ENCODE results near the gene NCF2. TPM values are rescaled to one million over a fixed set of nuclear protein-coding genes. Genes with fewer than 3 reads are reported as not detected.
"Not testable (repeated sequence)": the region's sequence is repeated elsewhere in the genome, so short reads cannot be mapped to it uniquely, and the experiment has no call there.

Gene NCF2
- total and polyA plus RNA-seq, 4 donors: 1.2 to 15.1 (median 7.5) TPM

GRCh38 chr1:183619781-183620180, 29.5 kb upstream of the NCF2 start:
- Histone ChIP-seq H3K9me3 (ENCODE audit: control insufficient read depth in 4 of 4, low read length in 3 of 4) (no peaks in the 10 kb centered on the region), H3K4me3 (ENCODE audit: low read depth in 1 of 3, low read length in 3 of 3) (no peak overlapping the region), H3K4me1 (ENCODE audit: control insufficient read depth in 4 of 4, insufficient read depth in 4 of 4, low read length in 3 of 4) (peaks cover 0 to 5% (median 3%) of the 10 kb centered on the region in 4 donors), H3K9ac (ENCODE audit: low read depth in 1 of 2, low read length in 2 of 2) (no peak overlapping the region), H3K27me3 (ENCODE audit: control insufficient read depth in 4 of 4, insufficient read depth in 4 of 4, low read length in 3 of 4) (no peaks in the 10 kb centered on the region), H3K27ac (ENCODE audit: low read depth in 1 of 2, low read length in 2 of 2) (no peak overlapping the region), H3K36me3 (ENCODE audit: control insufficient read depth in 4 of 4, insufficient read depth in 3 of 4, low read depth in 1 of 4, low read length in 3 of 4) (peaks cover 0 to 2% (median 1%) of the 10 kb centered on the region in 4 donors)
- no peak for DNase-seq (ENCODE audit: low spot score)
- 77% methylated on average over 1 of the region's 1 CpG for WGBS
- TF ChIP-seq YY1 (IDR thresholded peaks at IDR 0.05) (no peak), GABPA (IDR thresholded peaks at IDR 0.05 in 1 of 2, conservative IDR thresholded peaks at IDR 0.05 in 1 of 2) (no peak), TAF1 (conservative IDR thresholded peaks at IDR 0.05) (no peak), CTCF (IDR thresholded peaks at IDR 0.05; ENCODE audit: low read depth, low read length, missing input control) (no peak), FOXA1 (IDR thresholded peaks at IDR 0.05) (no peak), HNF4G (IDR thresholded peaks at IDR 0.05) (no peak), SP1 (IDR thresholded peaks at IDR 0.05) (no peak), HNF4A (conservative IDR thresholded peaks at IDR 0.05) (no peak), RXRA (IDR thresholded peaks at IDR 0.05) (no peak), JUND (IDR thresholded peaks at IDR 0.05) (no peak), NR2F2 (IDR thresholded peaks at IDR 0.05) (no peak), EGR1 (IDR thresholded peaks at IDR 0.05; ENCODE audit: low read depth in 2 of 2) (no peak)
- TF ChIP-seq, protein P1, sequence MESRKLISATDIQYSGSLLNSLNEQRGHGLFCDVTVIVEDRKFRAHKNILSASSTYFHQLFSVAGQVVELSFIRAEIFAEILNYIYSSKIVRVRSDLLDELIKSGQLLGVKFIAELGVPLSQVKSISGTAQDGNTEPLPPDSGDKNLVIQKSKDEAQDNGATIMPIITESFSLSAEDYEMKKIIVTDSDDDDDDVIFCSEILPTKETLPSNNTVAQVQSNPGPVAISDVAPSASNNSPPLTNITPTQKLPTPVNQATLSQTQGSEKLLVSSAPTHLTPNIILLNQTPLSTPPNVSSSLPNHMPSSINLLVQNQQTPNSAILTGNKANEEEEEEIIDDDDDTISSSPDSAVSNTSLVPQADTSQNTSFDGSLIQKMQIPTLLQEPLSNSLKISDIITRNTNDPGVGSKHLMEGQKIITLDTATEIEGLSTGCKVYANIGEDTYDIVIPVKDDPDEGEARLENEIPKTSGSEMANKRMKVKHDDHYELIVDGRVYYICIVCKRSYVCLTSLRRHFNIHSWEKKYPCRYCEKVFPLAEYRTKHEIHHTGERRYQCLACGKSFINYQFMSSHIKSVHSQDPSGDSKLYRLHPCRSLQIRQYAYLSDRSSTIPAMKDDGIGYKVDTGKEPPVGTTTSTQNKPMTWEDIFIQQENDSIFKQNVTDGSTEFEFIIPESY (IDR thresholded peaks at IDR 0.05): no peak
- TF ChIP-seq, protein P2, sequence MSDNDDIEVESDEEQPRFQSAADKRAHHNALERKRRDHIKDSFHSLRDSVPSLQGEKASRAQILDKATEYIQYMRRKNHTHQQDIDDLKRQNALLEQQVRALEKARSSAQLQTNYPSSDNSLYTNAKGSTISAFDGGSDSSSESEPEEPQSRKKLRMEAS (IDR thresholded peaks at IDR 0.05): no peak

GRCh38 chr1:183618202-183618601, 27.9 kb upstream of the NCF2 start:
- not testable (repeated sequence) for H3K4me1 ChIP-seq (ENCODE audit: control insufficient read depth in 4 of 4, insufficient read depth in 4 of 4, low read length in 3 of 4); DNase-seq (ENCODE audit: low spot score); H3K9ac ChIP-seq (ENCODE audit: low read depth in 1 of 2, low read length in 2 of 2); H3K9me3 ChIP-seq (ENCODE audit: control insufficient read depth in 4 of 4, low read length in 3 of 4); H3K27me3 ChIP-seq (ENCODE audit: control insufficient read depth in 4 of 4, insufficient read depth in 4 of 4, low read length in 3 of 4); H3K4me3 ChIP-seq (ENCODE audit: low read depth in 1 of 3, low read length in 3 of 3); H3K36me3 ChIP-seq (ENCODE audit: control insufficient read depth in 4 of 4, insufficient read depth in 3 of 4, low read depth in 1 of 4, low read length in 3 of 4); H3K27ac ChIP-seq (ENCODE audit: low read depth in 1 of 2, low read length in 2 of 2)
- 79% methylated on average over 5 of the region's 5 CpGs for WGBS

DNA sequence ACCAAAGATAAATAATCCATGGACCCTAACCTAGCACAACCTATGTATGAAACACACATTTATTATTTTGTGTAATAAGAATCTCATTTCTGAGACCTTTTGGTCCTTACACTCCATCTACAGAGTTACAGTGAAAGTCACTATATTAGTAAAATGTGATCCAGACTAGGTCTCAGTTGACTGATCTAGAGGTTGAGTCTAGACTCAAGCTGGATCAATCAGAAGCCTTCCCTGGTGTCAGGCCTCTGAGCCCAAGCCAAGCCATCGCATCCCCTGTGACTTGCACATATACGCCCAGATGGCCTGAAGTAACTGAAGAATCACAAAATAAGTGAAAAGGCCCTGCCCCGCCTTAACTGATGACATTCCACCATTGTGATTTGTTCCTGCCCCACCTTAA, 22.7 kb upstream of the NCF2 start:
- H3K36me3 ChIP-seq (ENCODE audit: control insufficient read depth in 4 of 4, insufficient read depth in 3 of 4, low read depth in 1 of 4, low read length in 3 of 4); H3K27me3 ChIP-seq (ENCODE audit: control insufficient read depth in 4 of 4, insufficient read depth in 4 of 4, low read length in 3 of 4); H3K9me3 ChIP-seq (ENCODE audit: control insufficient read depth in 4 of 4, low read length in 3 of 4); H3K4me1 ChIP-seq (ENCODE audit: control insufficient read depth in 4 of 4, insufficient read depth in 4 of 4, low read length in 3 of 4); DNase-seq (ENCODE audit: low spot score); H3K4me3 ChIP-seq (ENCODE audit: low read depth in 1 of 3, low read length in 3 of 3); H3K9ac ChIP-seq (ENCODE audit: low read depth in 1 of 2, low read length in 2 of 2); H3K27ac ChIP-seq (ENCODE audit: low read depth in 1 of 2, low read length in 2 of 2): not testable (repeated sequence)
- 100% methylated on average over 3 of the region's 3 CpGs for WGBS
